Measurements from ENCODE around the gene PLA2G1B.

The PLA2G1B gene

GRCh38 chr12:120353556-120354317 lies 26.2 kb upstream of the PLA2G1B start:
- H3K9me2 ChIP-seq (replicated peaks; ENCODE audit: low read depth, low read length): no peaks in the 10 kb centered on the region
- H3K9me3 ChIP-seq (ENCODE audit: insufficient read depth, low read depth, low read length): no peaks in the 10 kb centered on the region
- no peak overlapping the region for H3K4me2 ChIP-seq (ENCODE audit: low read depth, low read length, poor library complexity, severe bottlenecking)
- H3K9ac ChIP-seq (ENCODE audit: low read depth, low read length, poor library complexity, severe bottlenecking): no peak overlapping the region
- H3K4me1 ChIP-seq (ENCODE audit: insufficient read depth, low read length, poor library complexity, severe bottlenecking): no peaks in the 10 kb centered on the region
- H3K4me3 ChIP-seq (ENCODE audit: low read length, poor library complexity, severe bottlenecking): no peak overlapping the region
- H3K36me3 ChIP-seq (ENCODE audit: insufficient read depth, low read length): no peaks in the 10 kb centered on the region
- H3F3A ChIP-seq (ENCODE audit: low read depth): no peaks in the 10 kb centered on the region
- no peaks in the 10 kb centered on the region for H3K79me2 ChIP-seq (ENCODE audit: insufficient read depth, low read length)
- H3K27me3 ChIP-seq (ENCODE audit: insufficient read depth, low read length, poor library complexity, severe bottlenecking): no peaks in the 10 kb centered on the region
- no peak overlapping the region for H2AFZ ChIP-seq (ENCODE audit: low read length)
- H4K20me1 ChIP-seq (ENCODE audit: insufficient read depth, low read length, poor library complexity, severe bottlenecking): no peaks in the 10 kb centered on the region
- no peak for TF ChIP-seq EZH2phosphoT487 (IDR thresholded peaks at IDR 0.05; ENCODE audit: borderline replicate concordance)
- TF ChIP-seq CTCF (conservative IDR thresholded peaks at IDR 0.05; ENCODE audit: low read length): no peak

- H3K4me2 ChIP-seq (ENCODE audit: low read depth, low read length, poor library complexity, severe bottlenecking): no peak overlapping the region
- no peaks in the 10 kb centered on the region for H3F3A ChIP-seq (ENCODE audit: low read depth)
- no peaks in the 10 kb centered on the region for H3K36me3 ChIP-seq (ENCODE audit: insufficient read depth, low read length)
- no peak overlapping the region for H2AFZ ChIP-seq (ENCODE audit: low read length)
- no peaks in the 10 kb centered on the region for H3K4me1 ChIP-seq (ENCODE audit: insufficient read depth, low read length, poor library complexity, severe bottlenecking)
- no peaks in the 10 kb centered on the region for H4K20me1 ChIP-seq (ENCODE audit: insufficient read depth, low read length, poor library complexity, severe bottlenecking)
- no peaks in the 10 kb centered on the region for H3K27me3 ChIP-seq (ENCODE audit: insufficient read depth, low read length, poor library complexity, severe bottlenecking)
- no peaks in the 10 kb centered on the region for H3K9me2 ChIP-seq (replicated peaks; ENCODE audit: low read depth, low read length)
- H3K79me2 ChIP-seq (ENCODE audit: insufficient read depth, low read length): no peaks in the 10 kb centered on the region
- no peaks in the 10 kb centered on the region for H3K9me3 ChIP-seq (ENCODE audit: insufficient read depth, low read depth, low read length)
- no peak overlapping the region for H3K4me3 ChIP-seq (ENCODE audit: low read length, poor library complexity, severe bottlenecking)
- TF ChIP-seq EZH2phosphoT487 (IDR thresholded peaks at IDR 0.05; ENCODE audit: borderline replicate concordance) (no peak), CTCF (conservative IDR thresholded peaks at IDR 0.05; ENCODE audit: low read length) (no peak)
- no peak overlapping the region for H3K9ac ChIP-seq (ENCODE audit: low read depth, low read length, poor library complexity, severe bottlenecking)
Measured at GRCh38 chr12:120353136-120353535, 25.6 kb upstream of the PLA2G1B start.

GRCh38 chr12:120352117-120352516 lies 24.5 kb upstream of the PLA2G1B start:
- H2AFZ ChIP-seq (ENCODE audit: low read length): no peak overlapping the region

More at GRCh38 chr12:120352117-120352516, 24.5 kb upstream of the PLA2G1B start:
- Histone ChIP-seq H4K20me1 (ENCODE audit: insufficient read depth, low read length, poor library complexity, severe bottlenecking) (no peaks in the 10 kb centered on the region), H3K27me3 (ENCODE audit: insufficient read depth, low read length, poor library complexity, severe bottlenecking) (no peaks in the 10 kb centered on the region), H3K79me2 (ENCODE audit: insufficient read depth, low read length) (no peaks in the 10 kb centered on the region), H3K4me2 (ENCODE audit: low read depth, low read length, poor library complexity, severe bottlenecking) (no peak overlapping the region), H3K9ac (ENCODE audit: low read depth, low read length, poor library complexity, severe bottlenecking) (no peak overlapping the region), H3K4me1 (ENCODE audit: insufficient read depth, low read length, poor library complexity, severe bottlenecking) (no peaks in the 10 kb centered on the region), H3K36me3 (ENCODE audit: insufficient read depth, low read length) (no peaks in the 10 kb centered on the region), H3K4me3 (ENCODE audit: low read length, poor library complexity, severe bottlenecking) (no peak overlapping the region), H3K9me3 (ENCODE audit: insufficient read depth, low read depth, low read length) (no peaks in the 10 kb centered on the region), H3F3A (ENCODE audit: low read depth) (no peaks in the 10 kb centered on the region), H3K9me2 (replicated peaks; ENCODE audit: low read depth, low read length) (no peaks in the 10 kb centered on the region)
- TF ChIP-seq EZH2phosphoT487 (IDR thresholded peaks at IDR 0.05; ENCODE audit: borderline replicate concordance) (no peak), CTCF (conservative IDR thresholded peaks at IDR 0.05; ENCODE audit: low read length) (no peak)

Measured in Loucy (cell line).